Activated naive CD4-positive, alpha-beta T cell treated with anti-CD3 and anti-CD28 coated beads, Interleukin-2, amount 50 U/mL, for 72 hours (primary cell): Measurements from ENCODE around the gene CCDC38. TPM values are rescaled to one million over a fixed set of nuclear protein-coding genes. Genes with fewer than 3 reads are reported as not detected.
"Not testable (repeated sequence)": the region's sequence is repeated elsewhere in the genome, so short reads cannot be mapped to it uniquely, and the experiment has no call there.

Experiments
- ATAC-seq, 2 donors: fragments of 150-1000 bp; cut with Tn5 transposase; 2 replicates each; pipeline ENCODE4 v1.10.0; 2021; ENCODE audit warnings: mild to moderate bottlenecking in 2 of 2, moderate library complexity in 2 of 2
- DNase-seq, 2 donors: peaks; one replicate each; pipeline ENCODE4 v3.0.0; 2021 to 2022; ENCODE audit warnings: low spot score in 2 of 2
- H3K27ac Mint-ChIP-seq, 2 donors: one replicate each; pipeline ENCODE4 v1.8.0; 2022; ENCODE audit warnings: mild to moderate bottlenecking in 2 of 2, mixed read lengths in 2 of 2
- H3K36me3 Mint-ChIP-seq, 2 donors: one replicate each; pipeline ENCODE4 v1.8.0; 2022; ENCODE audit warnings: mixed read lengths in 2 of 2
- H3K9me3 Mint-ChIP-seq, 2 donors: one replicate each; pipeline ENCODE4 v1.8.0; 2022; ENCODE audit warnings: mixed read lengths in 2 of 2
- total RNA-seq, 2 donors: library from RNA; stranded (reverse); gene quantifications; one replicate each; pipeline ENCODE4 v1.2.3, GENCODE V29; 2022

The CCDC38 gene
- total RNA-seq, 2 donors from 2014 or later: 0.16 to 0.57 TPM

DNA sequence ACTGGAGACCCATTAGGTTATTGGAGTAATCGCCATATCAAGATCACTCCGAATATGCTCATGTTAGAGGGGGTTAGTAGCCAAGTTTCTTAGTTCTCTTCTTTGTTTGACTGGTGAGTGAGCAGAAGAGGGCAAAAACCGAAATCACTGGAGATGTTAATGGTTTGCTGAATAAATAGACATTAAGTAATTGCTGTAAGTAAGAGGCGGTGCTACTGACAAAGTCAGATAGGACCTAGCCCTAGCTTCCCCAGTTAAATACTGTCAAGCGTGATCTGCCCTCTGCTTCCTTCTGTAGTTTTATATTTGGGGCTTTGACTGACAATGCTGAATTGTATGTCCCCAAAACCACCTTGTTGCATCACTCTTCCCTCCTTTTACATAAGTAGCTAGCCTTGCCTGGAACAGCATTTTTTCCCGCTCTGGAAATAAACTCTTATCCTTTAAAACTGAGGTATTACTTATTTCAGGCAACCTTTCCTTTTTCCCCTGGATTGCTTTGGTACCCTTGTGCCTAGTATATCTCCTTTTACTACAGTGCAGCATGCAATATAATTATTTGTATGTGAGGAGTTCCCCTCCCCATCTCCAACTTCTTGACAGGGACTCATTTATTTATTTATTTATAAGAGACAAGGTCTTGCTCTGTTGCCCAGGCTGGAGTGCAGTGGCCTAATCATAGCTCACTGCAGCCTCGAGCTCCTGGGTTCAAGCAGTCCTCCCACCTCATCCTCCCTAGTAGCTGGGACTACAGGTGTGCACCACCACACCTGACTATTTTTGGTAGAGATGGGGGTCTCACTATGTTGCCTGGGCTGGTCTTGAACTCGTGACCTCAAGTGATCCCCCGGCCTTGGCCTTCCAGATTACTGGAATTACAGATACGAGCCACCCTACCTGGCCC is 82.2 kb downstream of the CCDC38 start:
- ATAC-seq (no peak), DNase-seq (no peak)
- H3K27ac Mint-ChIP-seq: peak overlapping the region in 1 of 2 donors; percentile 19
- no peaks in the 10 kb centered on the region for H3K9me3 Mint-ChIP-seq
- H3K36me3 Mint-ChIP-seq: peaks cover 11 to 31% of the 10 kb centered on the region in 2 donors

DNA sequence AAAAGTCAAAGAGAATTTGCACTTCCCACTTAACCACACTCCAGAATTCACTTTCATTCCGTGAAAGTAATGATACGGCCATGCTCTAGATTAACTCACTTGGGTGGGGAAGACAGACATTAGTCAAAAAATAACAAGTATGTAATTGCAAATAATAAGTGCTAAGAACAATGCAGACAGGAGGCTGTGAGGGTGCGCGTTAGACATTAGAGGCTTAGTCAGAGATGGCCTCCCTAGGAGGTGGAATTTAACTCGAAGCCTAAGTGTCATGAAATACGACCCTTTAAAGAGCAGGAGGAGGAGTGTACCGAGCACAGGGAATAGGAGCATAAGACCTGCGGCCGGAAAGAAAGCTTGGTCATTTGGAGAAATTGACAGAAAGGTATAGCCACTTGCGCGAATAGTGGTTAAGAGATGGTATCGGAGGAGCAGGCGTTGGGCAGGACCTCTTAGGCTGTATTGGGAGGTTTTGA is 83.0 kb downstream of the CCDC38 start:
- Mint-ChIP-seq H3K9me3 (no peaks in the 10 kb centered on the region), H3K27ac (no peak overlapping the region), H3K36me3 (peaks cover 11 to 25% of the 10 kb centered on the region in 2 donors)
- ATAC-seq (peak; percentile 37 to 44), DNase-seq (peak in 1 of 2 donors; percentile 17)

DNA sequence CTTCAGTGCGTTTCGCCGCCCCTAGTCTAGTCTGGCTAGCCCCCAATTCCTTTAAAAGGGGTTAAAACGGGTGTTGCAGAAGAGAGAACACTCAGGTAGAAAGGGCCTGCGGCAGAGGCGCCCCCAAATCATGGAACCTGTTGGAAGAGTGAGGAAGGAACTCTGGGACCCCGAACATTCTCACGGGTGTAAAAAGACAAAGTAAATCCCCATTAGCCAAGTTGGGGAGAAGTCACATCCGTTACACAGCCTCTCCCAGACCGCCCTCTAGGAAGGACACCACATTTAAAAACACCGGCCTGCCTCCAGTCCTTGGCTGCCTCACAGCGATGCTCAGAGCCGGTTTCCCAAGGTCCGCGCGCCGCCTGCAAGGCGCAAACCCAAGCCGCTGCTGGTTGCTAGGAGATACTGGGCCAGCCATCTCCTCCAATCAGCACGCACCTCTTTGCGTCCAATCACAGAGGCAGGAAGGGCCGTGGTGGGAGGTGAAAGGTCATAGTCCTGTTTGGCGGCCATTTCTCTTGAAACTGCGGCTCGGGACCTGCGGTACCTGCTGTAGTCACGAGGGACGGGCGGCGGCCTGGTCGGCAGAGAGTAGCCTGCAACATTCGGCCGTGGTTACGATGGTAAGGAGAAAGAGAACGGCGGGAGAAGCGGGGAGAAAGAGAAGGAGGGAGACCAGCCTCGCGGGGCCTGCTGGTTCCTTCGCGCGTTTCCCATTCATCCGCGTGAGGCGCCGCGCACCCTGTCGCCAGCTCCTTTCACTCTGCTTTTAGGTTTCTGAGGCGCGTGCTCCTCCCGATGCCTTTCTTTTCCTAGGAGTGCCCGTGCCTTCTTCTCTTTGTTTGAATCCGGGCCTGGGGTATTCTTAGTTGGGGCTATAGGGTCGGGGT is 83.7 kb downstream of the CCDC38 start, which contains the start of gene SNRPF:
SNRPF (plus strand) TSS at position 502 of the 893 bp plus-strand sequence; CDS start at position 624, 122 bp downstream.
- ATAC-seq (peak; percentile 99), DNase-seq (peak; percentile 87 to 96)
- H3K27ac Mint-ChIP-seq: peak within 1 kb of the TSS in 1 of 2 donors; percentile 39

DNA sequence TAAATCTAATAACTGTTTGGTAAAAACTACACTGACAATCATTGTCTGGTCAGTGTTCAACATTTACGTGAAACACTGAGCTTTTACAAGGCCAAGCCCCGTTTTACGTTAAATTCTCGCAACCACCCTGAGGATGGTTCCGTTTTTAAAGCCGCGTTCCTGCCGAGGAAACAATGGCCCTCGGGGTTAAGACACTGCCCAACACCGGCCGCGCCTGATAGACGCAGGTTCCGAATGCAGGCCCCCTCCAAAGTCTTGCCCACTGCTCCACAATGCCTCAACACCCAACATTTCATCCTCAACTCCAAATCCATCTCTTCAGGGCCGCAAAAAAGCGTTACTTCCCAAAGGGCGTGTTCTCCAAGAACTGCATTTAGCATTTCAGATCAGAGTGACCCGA is 84.6 kb downstream of the CCDC38 start:
- DNase-seq (no peak), ATAC-seq (no peak)
- Mint-ChIP-seq H3K36me3 (peaks cover 5 to 12% of the 10 kb centered on the region in 2 donors), H3K27ac (no peak overlapping the region), H3K9me3 (no peaks in the 10 kb centered on the region)

More for the DNA sequence above, 83.7 kb downstream of the CCDC38 start, which contains the start of gene SNRPF:
- H3K36me3 Mint-ChIP-seq: peaks cover 10 to 21% of the 10 kb centered on the region in 2 donors
- no peaks in the 10 kb centered on the region for H3K9me3 Mint-ChIP-seq

DNA sequence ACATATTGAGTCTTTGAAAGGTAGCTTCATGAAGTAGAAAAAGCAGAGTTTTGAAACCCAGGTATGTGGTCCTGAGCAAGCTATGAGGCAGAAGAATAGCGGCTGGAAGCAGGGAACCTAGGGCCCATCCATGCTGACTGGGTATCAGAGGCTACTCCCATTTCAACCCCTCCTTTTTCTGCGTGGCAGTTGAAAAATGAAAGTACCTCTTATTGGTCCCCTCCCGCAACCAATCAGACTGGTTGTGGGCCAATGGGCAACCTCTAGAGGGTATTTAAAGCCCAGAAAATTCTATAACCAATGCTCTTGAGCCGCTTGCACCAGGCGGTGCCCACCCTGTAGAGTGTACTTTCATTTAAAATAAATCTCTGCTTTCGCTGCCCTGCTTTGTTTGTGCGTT is 85.3 kb downstream of the CCDC38 start:
- Mint-ChIP-seq H3K9me3 (no peaks in the 10 kb centered on the region), H3K27ac (no peak overlapping the region), H3K36me3 (peaks cover 3 to 5% of the 10 kb centered on the region in 2 donors)
- DNase-seq (no peak), ATAC-seq (no peak)

DNA sequence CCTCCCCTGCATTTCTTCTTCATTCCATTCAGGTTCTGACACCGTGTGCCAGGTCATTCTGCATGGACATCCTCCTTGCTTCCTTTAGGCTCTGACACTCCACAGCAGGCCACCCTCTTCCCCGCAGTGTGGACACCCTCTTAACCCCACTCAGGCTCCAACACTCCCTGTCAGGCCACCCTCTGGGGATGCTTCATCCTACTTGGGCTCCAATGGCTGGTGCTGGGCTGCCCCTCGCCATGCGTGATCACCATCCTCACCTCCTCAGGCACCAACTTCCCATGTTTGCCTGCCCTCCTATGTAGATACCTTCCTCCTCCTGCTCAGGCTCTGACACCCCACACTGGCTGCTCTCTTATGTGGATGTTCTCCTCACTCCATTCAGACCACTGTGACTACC is 90.3 kb downstream of the CCDC38 start:
- no peaks in the 10 kb centered on the region for H3K36me3 Mint-ChIP-seq
- no peak for ATAC-seq
- no peak for DNase-seq
- H3K27ac Mint-ChIP-seq: no peak overlapping the region
- no peaks in the 10 kb centered on the region for H3K9me3 Mint-ChIP-seq

DNA sequence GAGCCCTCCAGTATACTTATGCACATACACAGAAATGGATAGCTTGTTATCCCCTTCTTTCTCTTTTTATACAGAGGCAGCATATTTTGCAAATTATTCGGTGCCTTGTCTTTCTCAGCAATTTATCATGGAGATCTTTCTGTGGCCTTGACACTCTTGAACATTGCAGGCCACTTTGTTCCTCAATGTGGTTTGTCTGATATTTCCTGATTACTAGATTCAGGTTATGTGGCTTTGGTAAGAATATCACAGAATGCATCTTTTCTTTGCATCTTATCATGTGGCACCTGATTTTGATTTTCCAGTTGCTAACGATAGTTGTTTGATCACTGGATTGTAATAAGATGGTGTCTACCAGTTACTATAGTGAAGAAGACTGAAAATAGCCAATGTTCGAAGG is 90.8 kb downstream of the CCDC38 start:
- Mint-ChIP-seq H3K9me3 (no peaks in the 10 kb centered on the region), H3K27ac (no peak overlapping the region), H3K36me3 (no peaks in the 10 kb centered on the region)
- DNase-seq: no peak
- no peak for ATAC-seq

DNA sequence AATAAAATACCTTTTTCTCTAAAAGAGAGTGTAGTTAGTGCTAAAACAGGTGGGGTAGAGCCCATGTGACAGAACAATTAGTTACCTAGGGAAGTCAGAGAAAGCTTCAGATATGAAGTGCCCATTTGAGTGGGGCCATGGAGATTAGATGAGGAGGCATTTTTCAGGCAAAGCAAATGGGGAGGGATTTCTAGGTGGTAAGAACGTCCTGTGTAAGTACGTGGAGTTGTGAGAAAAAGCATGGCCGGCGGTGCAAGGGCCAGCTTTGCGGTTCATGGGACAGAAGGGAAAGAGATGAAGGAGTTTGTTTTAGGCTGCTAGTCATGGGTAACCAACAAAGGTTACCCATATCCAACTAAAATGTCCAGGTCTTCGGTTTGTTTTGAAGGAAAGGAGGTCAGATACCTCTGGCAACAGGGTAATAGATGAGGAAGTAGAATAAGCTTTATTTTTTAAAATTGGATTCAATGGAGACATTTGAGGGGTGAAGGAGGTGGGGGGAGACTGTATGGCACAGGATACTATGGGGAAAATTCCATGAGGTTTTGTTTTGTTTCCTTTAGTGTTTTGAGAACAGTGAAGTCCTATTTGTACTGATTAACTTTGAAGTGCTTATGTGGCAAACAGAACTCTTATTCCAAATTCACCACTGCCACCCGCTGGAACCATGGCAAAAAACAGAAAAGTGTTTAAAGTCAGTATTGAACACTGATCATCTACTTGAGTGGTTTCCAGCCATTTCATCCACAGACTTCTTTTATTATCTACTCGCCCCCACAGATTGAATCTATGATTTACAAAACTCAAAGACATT is 93.6 kb downstream of the CCDC38 start:
- DNase-seq (no peak), ATAC-seq (no peak)
- Mint-ChIP-seq H3K27ac (no peak overlapping the region), H3K36me3 (no peaks in the 10 kb centered on the region), H3K9me3 (no peaks in the 10 kb centered on the region)

DNA sequence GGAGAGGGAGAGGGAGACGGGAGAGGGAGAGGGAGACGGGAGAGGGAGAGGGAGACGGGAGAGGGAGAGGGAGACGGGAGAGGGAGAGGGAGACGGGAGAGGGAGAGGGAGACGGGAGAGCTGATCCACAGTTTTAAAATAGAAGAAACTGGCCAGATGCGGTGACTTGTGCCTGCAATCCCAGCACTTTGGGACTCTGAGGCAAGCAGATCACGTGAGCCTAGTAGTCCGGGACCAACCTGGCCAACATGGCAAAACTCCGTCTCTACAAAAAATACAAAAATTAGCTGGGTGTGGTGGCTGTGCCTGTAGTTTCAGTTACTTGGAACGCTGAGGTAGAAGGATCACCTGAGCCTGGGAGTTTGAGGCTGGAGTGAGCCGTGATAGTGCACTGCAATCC is 100.0 kb downstream of the CCDC38 start:
- not testable (repeated sequence) for DNase-seq, H3K36me3 Mint-ChIP-seq, ATAC-seq, H3K9me3 Mint-ChIP-seq, H3K27ac Mint-ChIP-seq

DNA sequence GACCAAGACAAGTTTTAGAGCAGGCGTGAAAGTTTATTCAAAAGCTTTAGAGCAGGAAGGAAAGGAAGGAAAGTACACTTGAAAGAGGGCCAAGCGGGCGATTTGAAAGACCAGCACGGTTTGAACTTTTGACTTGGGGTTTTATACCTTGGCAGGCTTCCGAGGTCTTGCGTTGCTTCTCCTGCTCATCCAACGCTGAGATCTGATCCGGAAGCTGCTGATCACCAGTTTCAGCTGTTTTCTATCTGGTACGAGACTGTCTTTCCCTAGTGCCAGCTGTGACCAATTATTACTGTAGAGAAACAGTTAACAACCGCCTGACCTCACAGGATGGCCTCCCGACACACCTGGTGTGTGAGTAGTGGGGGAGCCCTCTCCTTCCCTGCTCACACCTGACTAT is 104.3 kb downstream of the CCDC38 start:
- no peak for DNase-seq

DNA sequence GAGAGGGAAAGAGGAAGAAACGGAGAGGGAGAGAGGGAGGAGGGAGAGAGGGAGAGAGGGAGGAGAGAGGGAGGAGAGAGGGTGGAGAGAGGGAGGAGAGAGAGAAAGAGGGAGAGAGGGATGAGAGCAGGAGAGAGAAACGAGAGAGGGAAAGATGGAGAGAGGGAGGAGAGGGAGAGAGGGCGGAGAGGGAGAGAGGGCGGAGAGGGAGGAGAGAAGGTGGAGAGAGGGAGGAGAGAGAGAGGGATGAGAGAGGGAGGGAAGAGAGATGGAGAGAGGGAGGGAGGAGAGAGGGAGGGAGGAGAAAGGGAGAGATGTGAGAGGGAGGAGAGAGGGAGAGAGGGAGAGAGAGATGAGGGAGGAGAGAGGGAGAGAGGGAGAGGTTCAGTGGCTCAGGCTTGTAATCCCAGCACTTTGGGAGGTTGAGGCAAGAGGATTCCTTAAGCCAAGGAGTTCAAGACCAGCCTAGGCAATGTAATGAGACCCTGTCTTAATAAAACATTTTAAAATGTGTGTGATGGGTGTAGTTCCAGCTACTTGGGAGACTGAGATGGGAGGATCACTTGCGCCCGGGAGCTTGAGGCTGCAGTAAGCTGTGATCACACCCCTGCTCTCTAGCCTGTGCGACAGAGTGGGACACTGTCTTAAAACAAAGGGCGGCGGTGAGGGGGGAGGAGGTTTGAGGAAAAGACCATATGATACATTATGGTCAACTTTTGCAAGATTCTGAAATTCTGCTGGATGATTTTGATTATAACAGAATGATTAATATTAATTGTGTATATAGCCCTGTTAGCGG is 105.0 kb downstream of the CCDC38 start:
- H3K9me3 Mint-ChIP-seq: no peaks in the 10 kb centered on the region
- no peak for DNase-seq
- no peak for ATAC-seq
- no peak overlapping the region for H3K27ac Mint-ChIP-seq
- H3K36me3 Mint-ChIP-seq: no peaks in the 10 kb centered on the region

More for the DNA sequence above, 104.3 kb downstream of the CCDC38 start:
- Mint-ChIP-seq H3K27ac (no peak overlapping the region), H3K36me3 (no peaks in the 10 kb centered on the region), H3K9me3 (no peaks in the 10 kb centered on the region)
- peak in 1 of 2 donors; percentile 26 for ATAC-seq

DNA sequence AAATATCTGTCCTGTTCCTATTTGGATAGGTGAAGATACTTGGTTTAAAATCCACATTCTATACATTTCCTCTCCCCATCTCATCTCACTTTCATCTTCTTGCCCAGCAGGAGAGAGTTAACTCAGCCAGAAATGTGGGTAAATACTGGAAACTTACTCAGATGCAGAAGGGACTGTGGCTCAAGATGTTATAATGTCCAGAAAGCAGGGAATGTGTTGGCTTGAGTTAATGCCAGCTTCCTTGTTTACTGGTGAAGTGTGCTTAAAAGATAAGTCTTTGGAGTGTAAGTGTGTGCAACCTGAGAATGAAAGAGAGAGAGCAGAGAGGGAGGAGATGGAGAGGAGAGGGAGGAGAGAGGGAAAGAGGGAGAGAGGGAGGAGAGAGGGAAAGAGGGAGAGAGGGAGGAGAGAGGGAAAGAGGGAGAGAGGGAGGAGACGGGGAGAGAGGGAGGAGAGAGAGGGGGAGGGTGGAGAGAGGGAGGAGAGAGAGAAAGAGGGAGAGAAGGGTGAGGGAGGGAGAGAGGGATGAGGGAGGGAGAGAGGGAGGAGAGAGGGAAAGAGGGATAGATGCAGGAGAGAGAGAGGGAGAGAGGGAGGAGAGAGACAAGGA is 105.7 kb downstream of the CCDC38 start:
- no peaks in the 10 kb centered on the region for H3K36me3 Mint-ChIP-seq
- no peak overlapping the region for H3K27ac Mint-ChIP-seq
- ATAC-seq (no peak), DNase-seq (no peak)
- H3K9me3 Mint-ChIP-seq: no peaks in the 10 kb centered on the region

DNA sequence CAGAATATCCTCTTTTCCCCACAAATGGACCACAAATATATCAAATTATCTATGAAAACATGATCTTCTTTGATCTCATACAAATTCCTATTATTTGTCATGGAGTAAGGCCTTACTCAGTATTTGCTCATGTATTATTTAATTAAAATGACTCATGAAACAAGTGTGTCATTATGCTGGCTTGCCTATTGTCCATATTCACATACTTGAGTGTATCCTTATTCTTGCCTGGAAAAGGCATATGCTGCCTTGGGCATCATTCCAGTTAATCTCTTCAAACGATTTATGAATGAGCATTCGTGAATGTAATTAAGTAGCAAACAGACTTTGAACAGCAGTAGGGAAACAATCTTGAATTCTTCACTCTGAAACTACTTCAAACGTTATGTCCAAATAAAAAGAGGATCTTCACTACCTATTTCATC is 106.2 kb downstream of the CCDC38 start:
- H3K36me3 Mint-ChIP-seq: no peaks in the 10 kb centered on the region
- H3K9me3 Mint-ChIP-seq: no peaks in the 10 kb centered on the region
- ATAC-seq (no peak), DNase-seq (no peak)
- H3K27ac Mint-ChIP-seq: no peak overlapping the region

DNA sequence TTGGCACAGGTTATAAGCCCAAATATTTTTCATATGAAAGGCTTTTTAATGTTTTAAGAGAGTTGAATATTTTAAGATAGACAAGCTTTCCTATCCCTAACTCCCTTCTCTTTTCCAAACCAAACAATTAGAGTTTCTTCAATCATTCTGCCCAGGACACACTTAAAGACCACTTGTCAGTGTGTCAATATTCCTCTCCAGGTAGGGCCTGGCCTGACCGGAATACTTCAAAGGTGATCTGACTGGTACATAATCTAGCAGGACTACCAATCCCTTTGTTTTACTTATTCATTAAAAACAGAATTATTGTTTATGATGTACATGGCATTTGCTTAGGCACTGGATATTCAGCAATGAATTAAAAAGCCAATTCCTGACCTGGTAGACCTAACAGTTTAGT is 107.8 kb downstream of the CCDC38 start:
- H3K9me3 Mint-ChIP-seq: no peaks in the 10 kb centered on the region
- DNase-seq (no peak), ATAC-seq (no peak)
- H3K36me3 Mint-ChIP-seq: no peaks in the 10 kb centered on the region
- H3K27ac Mint-ChIP-seq: no peak overlapping the region
